ENCODE data around the gene SLC9A9.

DNA sequence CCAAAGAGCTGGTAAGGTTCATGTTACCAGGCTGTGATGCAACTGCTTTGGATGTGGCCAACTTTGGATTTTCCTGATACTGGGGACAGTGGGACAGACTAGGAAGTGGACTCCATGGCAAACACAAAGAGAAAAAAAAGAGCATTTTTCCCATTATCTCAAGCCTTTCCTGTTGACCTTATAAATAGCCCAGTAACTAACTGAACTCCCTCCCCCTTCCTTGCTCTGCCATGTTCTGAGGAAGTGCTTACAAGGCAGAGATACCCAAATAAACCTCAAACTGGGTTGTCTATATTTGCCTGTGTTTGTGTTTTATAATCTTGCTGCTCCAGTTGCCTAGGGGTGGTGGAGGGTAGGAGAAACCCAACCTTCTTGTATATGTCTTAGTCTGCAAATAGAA is 27.3 kb upstream of the SLC9A9 start:
- TF ChIP-seq, protein P1, sequence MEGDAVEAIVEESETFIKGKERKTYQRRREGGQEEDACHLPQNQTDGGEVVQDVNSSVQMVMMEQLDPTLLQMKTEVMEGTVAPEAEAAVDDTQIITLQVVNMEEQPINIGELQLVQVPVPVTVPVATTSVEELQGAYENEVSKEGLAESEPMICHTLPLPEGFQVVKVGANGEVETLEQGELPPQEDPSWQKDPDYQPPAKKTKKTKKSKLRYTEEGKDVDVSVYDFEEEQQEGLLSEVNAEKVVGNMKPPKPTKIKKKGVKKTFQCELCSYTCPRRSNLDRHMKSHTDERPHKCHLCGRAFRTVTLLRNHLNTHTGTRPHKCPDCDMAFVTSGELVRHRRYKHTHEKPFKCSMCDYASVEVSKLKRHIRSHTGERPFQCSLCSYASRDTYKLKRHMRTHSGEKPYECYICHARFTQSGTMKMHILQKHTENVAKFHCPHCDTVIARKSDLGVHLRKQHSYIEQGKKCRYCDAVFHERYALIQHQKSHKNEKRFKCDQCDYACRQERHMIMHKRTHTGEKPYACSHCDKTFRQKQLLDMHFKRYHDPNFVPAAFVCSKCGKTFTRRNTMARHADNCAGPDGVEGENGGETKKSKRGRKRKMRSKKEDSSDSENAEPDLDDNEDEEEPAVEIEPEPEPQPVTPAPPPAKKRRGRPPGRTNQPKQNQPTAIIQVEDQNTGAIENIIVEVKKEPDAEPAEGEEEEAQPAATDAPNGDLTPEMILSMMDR (IDR thresholded peaks at IDR 0.05 in 8 of 11, conservative IDR thresholded peaks at IDR 0.05 in 3 of 11): no peak
- TF ChIP-seq POLR2AphosphoS5 (IDR thresholded peaks at IDR 0.05) (no peak), POLR2A (IDR thresholded peaks at IDR 0.05) (no peak)
